Gastrocnemius medialis (tissue), 4 donors: ENCODE measurements around the gene UMAD1. TPM values are rescaled to one million over a fixed set of nuclear protein-coding genes. Genes with fewer than 3 reads are reported as not detected.

Experiments used
- ATAC-seq, 2 donors: fragments of 150-250 bp; one replicate each; pipeline ENCODE4 v1.9.1; 2016
- DNase-seq, 2 donors: peaks; one replicate each; pipeline ENCODE4 v3.0.0-alpha.2; 2019
- H3K27ac ChIP-seq, 4 donors: fragments of 200-600 bp; sonication (generic); 1 replicate in 1 of 4; 2 replicates in 3 of 4; pipeline ENCODE4 v1.5.1; 2016 to 2018; ENCODE audit warnings: mild to moderate bottlenecking in 2 of 4, moderate library complexity in 1 of 4
- H3K27me3 ChIP-seq, 3 donors: fragments of 200-600 bp; sonication (generic) in 2 of 3; 1 replicate in 1 of 3; 2 replicates in 2 of 3; pipeline versions ENCODE4 v1.5.1 to v1.6.0; 2016 to 2019; ENCODE audit warnings: mild to moderate bottlenecking in 1 of 3, moderate library complexity in 1 of 3
- H3K36me3 ChIP-seq, 2 donors: fragments of 200-600 bp; sonication (generic) in 1 of 2; one replicate each; pipeline ENCODE4 v1.5.1; 2017 to 2018
- H3K4me1 ChIP-seq, 2 donors: fragments of 200-600 bp; sonication (generic) in 1 of 2; one replicate each; pipeline ENCODE4 v1.5.1; 2016 to 2017; ENCODE audit warnings: mild to moderate bottlenecking in 2 of 2
- H3K4me3 ChIP-seq, 4 donors: fragments of 200-600 bp; sonication (generic) in 3 of 4; 1 replicate in 1 of 4; 2 replicates in 3 of 4; pipeline ENCODE4 v1.5.1; 2016 to 2019; ENCODE audit warnings: mild to moderate bottlenecking in 2 of 4
- H3K9me3 ChIP-seq, 3 donors: fragments of 200-600 bp; sonication (generic) in 2 of 3; 1 replicate in 1 of 3; 2 replicates in 2 of 3; pipeline ENCODE4 v1.5.1; 2016 to 2019
- CTCF ChIP-seq, 5 experiments: fragments of 450-650 bp in 3 of 5; fragments of 200-600 bp in 2 of 5; sonication (generic) in 2 of 5; IDR thresholded peaks in 4 of 5; conservative IDR thresholded peaks in 1 of 5; 1 replicate in 4 of 5; 2 replicates in 1 of 5; pipeline ENCODE4 v1.5.1; 2016 to 2019; ENCODE audit warnings: antibody characterized with exemption in 5 of 5, mild to moderate bottlenecking in 3 of 5, moderate library complexity in 3 of 5
- POLR2A ChIP-seq, 2 donors: fragments of 450-650 bp; IDR thresholded peaks; one replicate each; pipeline ENCODE4 v1.6.1; 2017; ENCODE audit warnings: antibody characterized with exemption in 2 of 2, mild to moderate bottlenecking in 2 of 2, moderate library complexity in 2 of 2
- in situ Hi-C, 4 donors: fragments of 200-750 bp; cut with MboI; loops; one replicate each; pipeline versions ENCODE4 v1.15.0 to v1.8.0; 2017; ENCODE audit warnings: low sequenced_read_pairs in 4 of 4
- intact Hi-C: fragments of 100-400 bp; cut with DNase I; formaldehyde crosslinking; loops from one replicate; pipeline ENCODE4 v1.15.1; 2023; ENCODE audit warnings: low total_unique reads
- total RNA-seq, 4 donors: library from RNA; depleted of rRNA; stranded (reverse); fragments of >200 nt; gene quantifications; one replicate each; pipeline versions ENCODE4 v1.1.0 to v1.2.3, GENCODE V29; 2016

UMAD1 gene
- total RNA-seq, 4 donors from 2014 or later: 10.2 to 16.0 (median 11.1) TPM

GRCh38 chr7:7707246-7707645, 66.7 kb downstream of the UMAD1 start:
- H3K36me3 ChIP-seq: no peaks in the 10 kb centered on the region
- ATAC-seq (no peak), DNase-seq (no peak)
- intact Hi-C loops: no loop called here
- TF ChIP-seq CTCF (IDR thresholded peaks at IDR 0.05 in 4 of 5, conservative IDR thresholded peaks at IDR 0.05 in 1 of 5) (no peak), POLR2A (IDR thresholded peaks at IDR 0.05) (no peak)
- H3K4me1 ChIP-seq: peaks cover 27 to 37% of the 10 kb centered on the region in 2 donors
- H3K4me3 ChIP-seq: no peak overlapping the region
- no peaks in the 10 kb centered on the region for H3K9me3 ChIP-seq
- H3K27ac ChIP-seq: no peak overlapping the region
- in situ Hi-C loops: no loop called here
- H3K27me3 ChIP-seq: no peaks in the 10 kb centered on the region

- TF ChIP-seq POLR2A (IDR thresholded peaks at IDR 0.05) (no peak), CTCF (IDR thresholded peaks at IDR 0.05 in 4 of 5, conservative IDR thresholded peaks at IDR 0.05 in 1 of 5) (no peak)
- Histone ChIP-seq H3K27ac (no peak overlapping the region), H3K9me3 (no peaks in the 10 kb centered on the region), H3K4me3 (no peak overlapping the region), H3K27me3 (no peaks in the 10 kb centered on the region), H3K36me3 (no peaks in the 10 kb centered on the region), H3K4me1 (peaks cover 23 to 32% of the 10 kb centered on the region in 2 donors)
- intact Hi-C loops (no loop called here), in situ Hi-C loops (no loop called here)
- DNase-seq (no peak), ATAC-seq (no peak)
Observed at GRCh38 chr7:7707806-7708205, 67.3 kb downstream of the UMAD1 start.

- no peak for DNase-seq
- H3K9me3 ChIP-seq: no peaks in the 10 kb centered on the region
- in situ Hi-C loops (no loop called here), intact Hi-C loops (no loop called here)
- no peak overlapping the region for H3K4me3 ChIP-seq
- no peaks in the 10 kb centered on the region for H3K36me3 ChIP-seq
- no peak for TF ChIP-seq POLR2A (IDR thresholded peaks at IDR 0.05)
- no peak for TF ChIP-seq CTCF (IDR thresholded peaks at IDR 0.05 in 4 of 5, conservative IDR thresholded peaks at IDR 0.05 in 1 of 5)
- no peaks in the 10 kb centered on the region for H3K27me3 ChIP-seq
- H3K4me1 ChIP-seq: peaks cover 20 to 27% of the 10 kb centered on the region in 2 donors
- no peak overlapping the region for H3K27ac ChIP-seq
- no peak for ATAC-seq
Observed at GRCh38 chr7:7709291-7709690, 68.7 kb downstream of the UMAD1 start.

- H3K27ac ChIP-seq: no peak overlapping the region
- no peak for DNase-seq
- intact Hi-C loops: no loop called here
- H3K4me3 ChIP-seq: no peak overlapping the region
- TF ChIP-seq CTCF (IDR thresholded peaks at IDR 0.05 in 4 of 5, conservative IDR thresholded peaks at IDR 0.05 in 1 of 5) (no peak), POLR2A (IDR thresholded peaks at IDR 0.05) (no peak)
- in situ Hi-C loops: no loop called here
- no peaks in the 10 kb centered on the region for H3K27me3 ChIP-seq
- no peaks in the 10 kb centered on the region for H3K36me3 ChIP-seq
- ATAC-seq: no peak
- no peaks in the 10 kb centered on the region for H3K9me3 ChIP-seq
- H3K4me1 ChIP-seq: peaks cover 15 to 25% of the 10 kb centered on the region in 2 donors
Observed at GRCh38 chr7:7710469-7710868, 69.9 kb downstream of the UMAD1 start.

GRCh38 chr7:7713730-7714129, 73.2 kb downstream of the UMAD1 start:
- no peaks in the 10 kb centered on the region for H3K9me3 ChIP-seq
- no peak overlapping the region for H3K27ac ChIP-seq
- no peak for DNase-seq
- no peak for ATAC-seq
- TF ChIP-seq CTCF (IDR thresholded peaks at IDR 0.05 in 4 of 5, conservative IDR thresholded peaks at IDR 0.05 in 1 of 5) (no peak), POLR2A (IDR thresholded peaks at IDR 0.05) (no peak)
- no peak overlapping the region for H3K4me3 ChIP-seq
- intact Hi-C loops: no loop called here
- no peaks in the 10 kb centered on the region for H3K36me3 ChIP-seq
- in situ Hi-C loops: no loop called here
- peaks cover 4 to 10% of the 10 kb centered on the region in 2 donors for H3K4me1 ChIP-seq
- H3K27me3 ChIP-seq: no peaks in the 10 kb centered on the region
